GDM1 (cell line): ENCODE measurements around the gene ZNF454.

Experiments
- DNase-seq: peaks from one replicate; lab custom pipeline; 2025; lab: John Stamatoyannopoulos, UW

The ZNF454 gene

GRCh38 chr5:178993236-178993765, 52.3 kb downstream of the ZNF454 start:
- no peak for DNase-seq

- no peak for DNase-seq
These were observed 53.1 kb downstream of the ZNF454 start for GRCh38 chr5:178993955-178994579.

- no peak for DNase-seq
These were observed 53.8 kb downstream of the ZNF454 start, which contains the start of gene GRM6 for GRCh38 chr5:178994580-178995340. GRM6 (minus strand) TSS chr5:178995320; CDS start chr5:178994944, 376 bp downstream.

GRCh38 chr5:178995341-178995690, 54.3 kb downstream of the ZNF454 start:
- no peak for DNase-seq

DNA sequence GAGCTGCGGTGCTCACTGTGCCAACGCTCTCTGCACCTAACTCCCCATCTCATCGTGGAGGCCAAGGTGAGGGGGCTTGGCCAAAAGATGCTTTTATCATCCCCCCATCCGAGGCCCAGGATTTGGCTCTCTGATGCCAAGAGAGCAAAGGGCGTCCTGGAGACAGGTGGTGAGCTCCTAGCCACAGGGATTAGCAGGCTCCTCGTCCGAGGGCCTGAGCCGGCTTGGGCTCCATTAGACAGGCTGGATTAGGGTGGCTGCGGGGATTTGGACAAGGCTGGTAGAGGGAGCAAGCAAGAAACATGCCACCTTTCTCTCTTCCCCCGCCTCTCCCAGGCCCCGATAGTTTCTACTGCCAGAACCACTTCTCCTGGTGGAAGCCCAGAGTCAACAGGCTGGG, 55.2 kb downstream of the ZNF454 start:
- DNase-seq: no peak

DNA sequence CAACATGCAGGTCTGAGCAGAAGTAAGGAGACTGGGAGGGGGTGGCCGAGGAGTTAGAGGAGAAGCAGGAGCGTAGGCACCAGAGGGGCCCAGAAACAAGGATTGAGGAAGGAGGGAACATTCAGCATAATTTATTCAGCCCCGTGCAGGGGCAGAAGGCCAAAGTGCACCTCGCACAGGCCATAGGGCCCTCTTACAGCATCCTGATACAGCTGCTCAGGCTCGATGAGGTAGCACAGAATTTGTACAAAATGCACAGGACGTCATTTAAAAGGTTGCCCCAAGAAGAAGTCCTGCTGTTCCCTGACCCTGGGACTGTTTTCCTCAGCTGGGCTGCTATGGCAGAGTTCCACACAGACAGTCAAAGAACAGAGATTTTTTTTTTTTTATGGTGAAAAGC, 56.2 kb downstream of the ZNF454 start:
- no peak for DNase-seq

DNA sequence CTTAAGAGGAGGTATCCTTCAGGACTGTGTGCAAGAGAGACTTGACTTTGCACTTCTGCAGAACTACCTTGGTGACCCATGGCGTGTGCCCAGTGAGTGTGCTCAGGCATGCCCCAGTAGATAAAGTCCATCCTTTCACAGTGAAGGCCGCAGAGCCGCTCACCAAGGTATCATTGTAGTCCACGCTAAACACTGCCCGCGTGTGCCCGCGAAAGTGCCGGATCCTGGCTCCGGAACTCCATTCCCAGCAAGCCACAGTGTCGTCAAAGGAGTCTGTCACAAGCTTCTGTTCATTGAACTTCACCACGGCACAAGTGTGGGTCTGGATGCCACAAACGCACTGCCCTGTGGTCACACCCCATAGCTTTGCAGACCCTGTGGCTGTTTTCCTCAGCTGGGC, 57.4 kb downstream of the ZNF454 start:
- no peak for DNase-seq

DNA sequence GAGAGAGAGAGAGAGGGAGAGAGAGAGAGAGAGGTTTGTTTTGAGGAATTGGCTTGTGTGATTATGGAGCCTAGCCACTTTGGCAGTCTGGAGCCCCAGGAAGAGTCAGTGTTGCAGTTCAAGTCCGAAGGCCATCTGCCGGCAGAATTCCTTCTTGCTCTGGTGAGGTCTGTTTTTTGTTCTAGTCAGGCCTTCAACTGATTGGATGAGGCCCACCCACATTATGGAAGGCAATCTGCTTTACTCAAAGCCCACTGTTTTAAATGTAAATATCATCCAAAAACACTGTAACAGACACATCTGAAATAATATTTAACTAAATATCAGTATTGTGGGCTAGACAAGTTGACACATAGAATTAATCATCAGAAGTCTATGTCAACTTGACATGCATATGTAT, 65.6 kb downstream of the ZNF454 start:
- no peak for DNase-seq

GRCh38 chr5:179008667-179009066, 67.7 kb downstream of the ZNF454 start:
- no peak for DNase-seq
